ENCODE measurements around the gene SFMBT2.

The SFMBT2 gene

DNA sequence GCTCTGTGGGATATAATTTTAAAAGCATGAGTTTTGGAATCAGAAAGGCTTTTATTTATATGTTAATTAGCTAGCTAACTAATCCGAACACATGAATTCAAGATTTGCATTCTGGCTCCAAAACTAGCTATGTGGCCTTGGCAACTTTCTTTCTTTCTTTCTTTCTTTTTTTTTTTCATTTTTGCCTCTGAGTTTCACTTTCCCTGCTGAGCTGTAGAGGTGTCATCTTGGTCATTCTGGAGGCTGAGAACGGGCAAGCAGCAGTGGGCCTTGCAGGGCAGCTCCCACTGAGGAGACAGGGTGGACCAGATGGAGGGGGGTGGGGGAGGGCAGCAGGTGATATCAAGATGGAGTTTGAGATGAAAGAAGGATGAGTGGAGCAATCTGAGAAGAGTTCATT, 24.8 kb upstream of the SFMBT2 start:
- Histone ChIP-seq H3K9ac (ENCODE audit: insufficient read length, low read depth) (no peak overlapping the region), H3K27me3 (ENCODE audit: insufficient read depth, insufficient read length) (no peaks in the 10 kb centered on the region), H3K36me3 (ENCODE audit: insufficient read depth, insufficient read length, low read length) (no peaks in the 10 kb centered on the region), H3K9me3 (ENCODE audit: insufficient read depth, low read length) (no peaks in the 10 kb centered on the region), H3K4me1 (ENCODE audit: insufficient read depth, insufficient read length) (no peaks in the 10 kb centered on the region), H3K4me3 (ENCODE audit: insufficient read length, low read depth) (no peak overlapping the region)
- no peak for DNase-seq (ENCODE audit: low read depth, low spot score)
- TF ChIP-seq SUZ12 (IDR thresholded peaks at IDR 0.05; ENCODE audit: extremely low read depth, insufficient read depth, insufficient read length) (no peak), YY1 (IDR thresholded peaks at IDR 0.05; ENCODE audit: insufficient read depth, insufficient read length) (no peak), ZNF274 (IDR thresholded peaks at IDR 0.05; ENCODE audit: low read depth, low read length) (no peak)

DNA sequence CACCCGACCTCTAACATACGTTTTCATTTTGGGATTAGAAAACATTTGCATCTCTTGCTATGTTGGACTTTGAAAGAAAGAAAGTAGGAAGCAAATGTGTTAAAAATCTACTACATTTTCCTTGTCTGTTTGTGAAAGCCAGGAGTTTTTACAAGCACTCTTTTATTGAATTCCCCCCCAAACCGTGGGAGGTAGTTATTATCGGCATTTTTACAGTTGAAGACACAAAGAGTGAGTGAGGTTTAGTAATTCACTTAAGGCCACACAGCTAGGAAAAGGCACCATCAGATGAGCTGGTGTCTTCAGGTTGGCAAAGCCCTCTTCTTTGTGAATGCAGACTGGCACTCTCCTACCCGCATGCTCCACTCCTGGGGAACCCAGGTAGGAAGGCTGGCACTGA, 23.5 kb upstream of the SFMBT2 start:
- Histone ChIP-seq H3K9ac (ENCODE audit: insufficient read length, low read depth) (no peak overlapping the region), H3K9me3 (ENCODE audit: insufficient read depth, low read length) (no peaks in the 10 kb centered on the region), H3K27me3 (ENCODE audit: insufficient read depth, insufficient read length) (no peaks in the 10 kb centered on the region), H3K4me3 (ENCODE audit: insufficient read length, low read depth) (no peak overlapping the region), H3K4me1 (ENCODE audit: insufficient read depth, insufficient read length) (no peaks in the 10 kb centered on the region), H3K36me3 (ENCODE audit: insufficient read depth, insufficient read length, low read length) (no peaks in the 10 kb centered on the region)
- DNase-seq (ENCODE audit: low read depth, low spot score) = no peak
- TF ChIP-seq ZNF274 (IDR thresholded peaks at IDR 0.05; ENCODE audit: low read depth, low read length) = no peak
- no peak for TF ChIP-seq SUZ12 (IDR thresholded peaks at IDR 0.05; ENCODE audit: extremely low read depth, insufficient read depth, insufficient read length)
- no peak for TF ChIP-seq YY1 (IDR thresholded peaks at IDR 0.05; ENCODE audit: insufficient read depth, insufficient read length)

DNA sequence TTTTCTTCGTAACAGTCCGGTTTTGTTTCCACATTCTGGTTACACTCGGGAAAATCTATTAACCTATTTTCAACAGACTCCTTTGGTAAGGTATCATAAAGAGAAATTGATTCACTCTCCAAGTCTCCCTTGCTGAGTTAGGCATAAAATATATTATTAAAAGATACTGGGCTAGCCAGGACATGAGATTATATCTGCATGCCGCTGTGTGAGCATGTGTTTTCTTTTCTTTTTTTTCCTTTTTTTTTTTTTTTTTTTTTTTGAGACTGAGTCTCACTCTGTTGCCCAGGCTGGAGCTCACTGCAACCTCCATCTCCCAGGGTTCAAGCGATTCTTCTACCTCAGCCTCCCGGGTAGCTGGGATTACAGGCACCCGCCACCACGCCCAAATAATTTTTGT, 23.0 kb upstream of the SFMBT2 start:
- Histone ChIP-seq H3K4me3 (ENCODE audit: insufficient read length, low read depth) (no peak overlapping the region), H3K9me3 (ENCODE audit: insufficient read depth, low read length) (no peaks in the 10 kb centered on the region), H3K27me3 (ENCODE audit: insufficient read depth, insufficient read length) (no peaks in the 10 kb centered on the region), H3K36me3 (ENCODE audit: insufficient read depth, insufficient read length, low read length) (no peaks in the 10 kb centered on the region), H3K4me1 (ENCODE audit: insufficient read depth, insufficient read length) (no peaks in the 10 kb centered on the region), H3K9ac (ENCODE audit: insufficient read length, low read depth) (no peak overlapping the region)
- no peak for DNase-seq (ENCODE audit: low read depth, low spot score)
- TF ChIP-seq SUZ12 (IDR thresholded peaks at IDR 0.05; ENCODE audit: extremely low read depth, insufficient read depth, insufficient read length) = no peak
- no peak for TF ChIP-seq YY1 (IDR thresholded peaks at IDR 0.05; ENCODE audit: insufficient read depth, insufficient read length)
- no peak for TF ChIP-seq ZNF274 (IDR thresholded peaks at IDR 0.05; ENCODE audit: low read depth, low read length)

DNA sequence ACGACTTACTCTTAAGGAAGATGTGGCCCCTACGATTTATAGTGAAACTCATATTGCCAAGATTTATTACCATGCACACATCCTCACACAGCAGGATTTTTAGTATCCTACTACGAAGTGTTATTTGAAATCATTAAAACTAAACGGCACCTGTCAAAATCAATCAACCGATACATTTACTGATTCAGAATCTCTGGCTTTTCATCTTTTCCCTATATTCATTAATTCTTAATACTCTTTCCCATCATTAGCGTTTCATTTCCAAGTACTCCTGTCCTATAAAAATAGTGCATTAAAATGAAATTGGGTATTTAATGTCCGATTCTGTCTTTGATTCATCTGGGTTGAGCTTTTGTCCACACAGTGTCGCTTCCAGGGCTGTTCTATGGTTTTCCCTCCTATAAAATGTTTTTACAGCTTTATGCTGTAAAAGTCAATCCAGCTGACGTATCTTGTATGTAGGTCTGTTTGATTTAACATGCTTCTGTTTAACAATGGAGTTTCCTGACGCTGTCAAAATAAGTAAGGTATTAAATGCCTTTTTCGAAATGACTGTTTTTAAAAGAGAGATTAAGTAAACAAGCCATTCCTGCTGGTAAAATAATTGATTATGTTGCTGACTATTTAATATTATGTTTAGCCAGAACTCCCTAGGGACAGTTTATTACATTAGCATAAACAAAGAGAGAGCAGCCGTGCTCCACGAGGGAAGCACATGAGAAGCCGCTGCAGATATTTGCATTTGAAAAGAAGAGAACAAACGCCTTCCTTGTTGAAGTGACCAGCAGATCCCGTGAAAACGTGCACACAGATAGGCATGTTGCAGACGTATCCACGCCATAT, 22.3 kb upstream of the SFMBT2 start:
- Histone ChIP-seq H3K9ac (ENCODE audit: insufficient read length, low read depth) (no peak overlapping the region), H3K36me3 (ENCODE audit: insufficient read depth, insufficient read length, low read length) (no peaks in the 10 kb centered on the region), H3K9me3 (ENCODE audit: insufficient read depth, low read length) (no peaks in the 10 kb centered on the region), H3K27me3 (ENCODE audit: insufficient read depth, insufficient read length) (no peaks in the 10 kb centered on the region), H3K4me3 (ENCODE audit: insufficient read length, low read depth) (no peak overlapping the region), H3K4me1 (ENCODE audit: insufficient read depth, insufficient read length) (no peaks in the 10 kb centered on the region)
- no peak for DNase-seq (ENCODE audit: low read depth, low spot score)
- TF ChIP-seq YY1 (IDR thresholded peaks at IDR 0.05; ENCODE audit: insufficient read depth, insufficient read length) (no peak), SUZ12 (IDR thresholded peaks at IDR 0.05; ENCODE audit: extremely low read depth, insufficient read depth, insufficient read length) (no peak), ZNF274 (IDR thresholded peaks at IDR 0.05; ENCODE audit: low read depth, low read length) (no peak)

DNA sequence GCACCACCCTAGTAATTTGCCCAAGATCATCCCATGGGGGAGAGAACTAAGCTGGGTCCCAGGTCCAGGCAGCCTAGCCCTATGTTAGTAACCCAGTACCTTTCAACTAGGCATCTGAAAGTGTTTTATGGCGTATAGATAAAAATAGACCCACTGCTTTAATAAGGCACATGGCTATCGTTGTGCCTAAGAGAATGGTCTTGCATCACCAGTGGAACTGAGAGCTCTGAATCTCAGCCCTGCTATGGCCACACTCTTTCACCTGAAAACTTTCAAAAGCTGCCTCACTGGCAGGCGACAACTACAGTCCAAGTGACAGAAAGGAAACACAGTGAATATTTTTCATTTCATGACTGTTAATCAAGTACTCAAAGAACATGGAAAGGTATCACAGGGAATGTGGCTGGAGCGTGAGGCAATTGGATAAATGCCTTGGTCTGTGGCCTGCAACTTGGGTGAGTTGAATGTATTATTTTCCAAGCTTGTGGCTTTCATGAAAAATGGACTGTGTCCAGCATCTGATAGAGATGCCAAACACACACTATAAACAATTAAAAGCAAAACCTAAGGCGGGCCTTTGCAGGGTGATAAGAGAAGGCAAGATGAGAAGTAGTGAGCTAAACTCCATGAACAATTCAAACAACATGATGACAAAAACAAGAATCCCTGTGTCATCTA, 18.0 kb upstream of the SFMBT2 start:
- Histone ChIP-seq H3K4me3 (ENCODE audit: insufficient read length, low read depth) (no peak overlapping the region), H3K36me3 (ENCODE audit: insufficient read depth, insufficient read length, low read length) (no peaks in the 10 kb centered on the region), H3K27me3 (ENCODE audit: insufficient read depth, insufficient read length) (no peaks in the 10 kb centered on the region), H3K9ac (ENCODE audit: insufficient read length, low read depth) (no peak overlapping the region), H3K4me1 (ENCODE audit: insufficient read depth, insufficient read length) (peaks cover 4% of the 10 kb centered on the region), H3K9me3 (ENCODE audit: insufficient read depth, low read length) (no peaks in the 10 kb centered on the region)
- no peak for TF ChIP-seq YY1 (IDR thresholded peaks at IDR 0.05; ENCODE audit: insufficient read depth, insufficient read length)
- TF ChIP-seq ZNF274 (IDR thresholded peaks at IDR 0.05; ENCODE audit: low read depth, low read length) = no peak
- TF ChIP-seq SUZ12 (IDR thresholded peaks at IDR 0.05; ENCODE audit: extremely low read depth, insufficient read depth, insufficient read length) = no peak
- DNase-seq (ENCODE audit: low read depth, low spot score) = no peak

DNA sequence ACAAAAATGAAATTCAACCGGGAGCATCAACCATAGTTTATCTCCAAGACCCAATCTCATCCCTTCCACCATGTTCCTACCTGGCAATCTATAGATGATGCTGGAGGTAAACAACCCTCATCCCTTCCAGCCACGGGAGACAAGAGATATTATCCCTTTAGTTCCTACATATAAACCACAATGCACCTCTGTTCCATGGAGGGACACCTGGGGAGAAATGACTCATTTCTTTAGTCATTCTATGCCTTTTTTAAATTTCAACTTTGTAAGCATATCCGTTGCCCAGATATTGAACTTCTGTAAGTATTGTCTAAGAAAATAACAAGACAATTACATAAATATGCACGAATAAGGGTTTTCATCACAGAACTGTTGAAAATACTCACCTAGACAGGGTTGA, 15.5 kb upstream of the SFMBT2 start:
- no peak for DNase-seq (ENCODE audit: low read depth, low spot score)
- Histone ChIP-seq H3K4me1 (ENCODE audit: insufficient read depth, insufficient read length) (peaks cover 4% of the 10 kb centered on the region), H3K9ac (ENCODE audit: insufficient read length, low read depth) (no peak overlapping the region), H3K27me3 (ENCODE audit: insufficient read depth, insufficient read length) (no peaks in the 10 kb centered on the region), H3K36me3 (ENCODE audit: insufficient read depth, insufficient read length, low read length) (no peaks in the 10 kb centered on the region), H3K9me3 (ENCODE audit: insufficient read depth, low read length) (no peaks in the 10 kb centered on the region), H3K4me3 (ENCODE audit: insufficient read length, low read depth) (no peak overlapping the region)
- TF ChIP-seq YY1 (IDR thresholded peaks at IDR 0.05; ENCODE audit: insufficient read depth, insufficient read length) = no peak
- no peak for TF ChIP-seq ZNF274 (IDR thresholded peaks at IDR 0.05; ENCODE audit: low read depth, low read length)
- no peak for TF ChIP-seq SUZ12 (IDR thresholded peaks at IDR 0.05; ENCODE audit: extremely low read depth, insufficient read depth, insufficient read length)

DNA sequence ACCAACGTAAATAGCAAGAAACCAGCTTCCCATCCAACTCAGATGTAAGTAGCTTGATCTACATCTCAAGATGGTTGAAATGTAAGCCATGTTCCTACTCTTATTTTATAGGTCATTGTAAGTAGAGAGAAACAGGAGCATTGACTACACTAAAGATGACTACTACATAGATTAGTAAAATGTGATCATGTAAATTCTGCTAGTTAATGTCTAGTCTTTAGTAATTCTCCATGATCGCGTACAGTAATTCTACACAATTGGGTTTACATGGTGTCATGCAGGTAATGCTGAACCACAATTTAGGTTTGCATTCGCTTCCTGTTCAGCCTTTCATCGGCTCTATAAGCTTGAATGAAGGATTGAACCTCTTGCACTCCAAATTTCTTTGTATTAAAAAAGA, 14.9 kb upstream of the SFMBT2 start:
- Histone ChIP-seq H3K36me3 (ENCODE audit: insufficient read depth, insufficient read length, low read length) (no peaks in the 10 kb centered on the region), H3K9ac (ENCODE audit: insufficient read length, low read depth) (no peak overlapping the region), H3K4me1 (ENCODE audit: insufficient read depth, insufficient read length) (peaks cover 4% of the 10 kb centered on the region), H3K4me3 (ENCODE audit: insufficient read length, low read depth) (no peak overlapping the region), H3K9me3 (ENCODE audit: insufficient read depth, low read length) (no peaks in the 10 kb centered on the region), H3K27me3 (ENCODE audit: insufficient read depth, insufficient read length) (no peaks in the 10 kb centered on the region)
- TF ChIP-seq SUZ12 (IDR thresholded peaks at IDR 0.05; ENCODE audit: extremely low read depth, insufficient read depth, insufficient read length) (no peak), ZNF274 (IDR thresholded peaks at IDR 0.05; ENCODE audit: low read depth, low read length) (no peak), YY1 (IDR thresholded peaks at IDR 0.05; ENCODE audit: insufficient read depth, insufficient read length) (no peak)
- DNase-seq (ENCODE audit: low read depth, low spot score) = no peak

Measured in NT2/D1 (cell line).